NB4 (cell line): Measurements from ENCODE around the gene ACIN1.
A peak's percentile ranks its signal among the peaks of the same experiment; 100 is the strongest.

Experiments
- DNase-seq: peaks from one replicate; pipeline ENCODE4 v3.0.0; 2010; ENCODE audit warnings: low read depth
- H3K4me3 ChIP-seq: one replicate; pipeline ENCODE4 v1.5.1; 2011; ENCODE audit warnings: mild to moderate bottlenecking, low read depth, low read length, moderate library complexity
- MAX ChIP-seq: IDR thresholded peaks from 2 replicates; pipeline ENCODE4 v1.6.1; 2011; ENCODE audit warnings: low read depth, low read length
- MYC ChIP-seq: IDR thresholded peaks from 2 replicates; pipeline ENCODE4 v1.6.1; 2011; ENCODE audit warnings: low read depth, low read length
- POLR2A ChIP-seq: IDR thresholded peaks from 2 replicates; pipeline ENCODE4 v1.6.1; 2011; ENCODE audit warnings: mild to moderate bottlenecking; ENCODE audit not compliant: insufficient read length; ENCODE audit errors: extremely low read depth
- TF ChIP-seq, protein P1 (sequence below): IDR thresholded peaks from one replicate; pipeline ENCODE4 v1.5.1; 2012; ENCODE audit warnings: low read depth, low read length

ACIN1 gene

DNA sequence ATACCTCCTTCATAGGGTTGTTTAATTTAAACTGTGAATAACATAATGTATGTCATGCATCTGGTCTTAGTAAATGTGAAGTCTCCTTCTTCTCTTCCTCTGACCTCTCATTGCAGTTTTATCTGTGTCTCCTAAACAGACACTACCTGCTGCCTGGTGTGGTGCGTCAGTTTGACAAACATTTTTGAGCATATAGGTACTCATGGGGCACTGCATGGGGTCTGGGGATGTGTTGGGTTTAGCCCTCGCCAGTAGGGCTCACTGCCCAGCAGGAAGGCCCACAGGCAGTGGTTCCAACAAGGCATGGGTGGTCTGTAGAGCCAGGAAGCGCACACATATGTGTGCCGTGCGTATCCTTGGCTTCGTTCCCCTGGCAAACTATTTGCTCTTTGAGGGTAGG lies 27.1 kb upstream of the ACIN1 start:
- no peak for DNase-seq
- H3K4me3 ChIP-seq: no peak overlapping the region
- TF ChIP-seq POLR2A: no peak
- TF ChIP-seq MAX: no peak
- TF ChIP-seq, protein P1, sequence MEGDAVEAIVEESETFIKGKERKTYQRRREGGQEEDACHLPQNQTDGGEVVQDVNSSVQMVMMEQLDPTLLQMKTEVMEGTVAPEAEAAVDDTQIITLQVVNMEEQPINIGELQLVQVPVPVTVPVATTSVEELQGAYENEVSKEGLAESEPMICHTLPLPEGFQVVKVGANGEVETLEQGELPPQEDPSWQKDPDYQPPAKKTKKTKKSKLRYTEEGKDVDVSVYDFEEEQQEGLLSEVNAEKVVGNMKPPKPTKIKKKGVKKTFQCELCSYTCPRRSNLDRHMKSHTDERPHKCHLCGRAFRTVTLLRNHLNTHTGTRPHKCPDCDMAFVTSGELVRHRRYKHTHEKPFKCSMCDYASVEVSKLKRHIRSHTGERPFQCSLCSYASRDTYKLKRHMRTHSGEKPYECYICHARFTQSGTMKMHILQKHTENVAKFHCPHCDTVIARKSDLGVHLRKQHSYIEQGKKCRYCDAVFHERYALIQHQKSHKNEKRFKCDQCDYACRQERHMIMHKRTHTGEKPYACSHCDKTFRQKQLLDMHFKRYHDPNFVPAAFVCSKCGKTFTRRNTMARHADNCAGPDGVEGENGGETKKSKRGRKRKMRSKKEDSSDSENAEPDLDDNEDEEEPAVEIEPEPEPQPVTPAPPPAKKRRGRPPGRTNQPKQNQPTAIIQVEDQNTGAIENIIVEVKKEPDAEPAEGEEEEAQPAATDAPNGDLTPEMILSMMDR: no peak
- no peak for TF ChIP-seq MYC

DNA sequence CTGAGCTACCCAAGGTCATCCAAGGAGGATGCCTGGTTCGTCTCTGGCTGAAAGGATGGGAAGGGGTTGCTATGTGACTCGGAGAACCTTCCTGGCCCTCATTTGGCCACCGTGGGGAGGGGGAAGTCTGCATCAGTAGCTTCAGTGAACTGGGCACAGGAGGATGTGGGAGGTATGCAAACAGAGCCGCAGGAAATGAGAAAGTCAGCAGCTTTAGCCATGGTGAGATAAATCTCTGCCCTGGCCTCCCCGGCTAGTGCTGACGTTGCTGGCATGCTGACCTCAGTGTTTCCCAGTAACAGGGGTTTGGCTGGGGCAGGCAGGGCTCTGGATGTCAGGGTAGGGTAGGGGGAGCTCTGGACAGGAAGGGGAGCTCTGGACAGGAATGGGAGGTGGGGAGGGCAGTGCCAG lies 26.4 kb upstream of the ACIN1 start:
- no peak for DNase-seq
- H3K4me3 ChIP-seq: no peak overlapping the region
- TF ChIP-seq POLR2A (no peak), MAX (no peak), MYC (no peak)
- TF ChIP-seq, protein P1: no peak

DNA sequence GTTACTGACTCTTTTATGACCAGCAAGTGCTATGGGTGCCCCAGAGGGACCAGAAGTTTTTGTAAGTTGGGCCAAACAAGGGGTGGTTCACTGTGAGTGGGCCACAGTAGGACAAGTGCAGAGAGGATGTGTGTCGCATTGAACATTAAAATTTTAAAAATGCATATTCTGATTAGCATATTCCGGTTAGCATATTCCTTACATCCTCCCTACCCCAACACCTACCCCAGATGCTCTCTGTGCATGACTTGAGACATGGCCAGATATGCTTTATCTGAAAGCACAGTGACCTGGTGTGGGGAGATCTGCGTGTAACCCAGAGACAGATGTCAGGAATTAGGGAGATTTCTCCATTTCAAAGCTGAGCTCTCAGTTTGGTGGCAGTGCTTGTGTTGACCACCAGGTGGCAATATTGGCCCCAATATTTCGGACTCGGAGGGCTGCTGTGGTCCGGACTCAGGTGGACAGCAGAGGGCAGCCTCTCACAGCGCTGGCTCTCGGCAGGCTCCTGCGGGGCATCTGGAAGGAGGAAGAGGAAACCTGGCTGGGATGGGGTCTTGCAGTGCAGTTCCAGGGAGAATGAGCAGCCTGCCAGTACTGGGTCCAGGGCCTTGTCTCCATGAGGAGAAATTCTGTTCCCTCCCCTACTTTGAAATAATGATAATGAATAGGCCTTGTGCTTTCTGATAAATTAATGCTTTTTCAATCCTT lies 25.8 kb upstream of the ACIN1 start:
- peak; percentile 90 for DNase-seq
- peak overlapping the region; percentile 96 for H3K4me3 ChIP-seq
- peak; percentile 62 for TF ChIP-seq MAX
- TF ChIP-seq POLR2A: no peak
- TF ChIP-seq, protein P1: peak; percentile 99
- TF ChIP-seq MYC: no peak

DNA sequence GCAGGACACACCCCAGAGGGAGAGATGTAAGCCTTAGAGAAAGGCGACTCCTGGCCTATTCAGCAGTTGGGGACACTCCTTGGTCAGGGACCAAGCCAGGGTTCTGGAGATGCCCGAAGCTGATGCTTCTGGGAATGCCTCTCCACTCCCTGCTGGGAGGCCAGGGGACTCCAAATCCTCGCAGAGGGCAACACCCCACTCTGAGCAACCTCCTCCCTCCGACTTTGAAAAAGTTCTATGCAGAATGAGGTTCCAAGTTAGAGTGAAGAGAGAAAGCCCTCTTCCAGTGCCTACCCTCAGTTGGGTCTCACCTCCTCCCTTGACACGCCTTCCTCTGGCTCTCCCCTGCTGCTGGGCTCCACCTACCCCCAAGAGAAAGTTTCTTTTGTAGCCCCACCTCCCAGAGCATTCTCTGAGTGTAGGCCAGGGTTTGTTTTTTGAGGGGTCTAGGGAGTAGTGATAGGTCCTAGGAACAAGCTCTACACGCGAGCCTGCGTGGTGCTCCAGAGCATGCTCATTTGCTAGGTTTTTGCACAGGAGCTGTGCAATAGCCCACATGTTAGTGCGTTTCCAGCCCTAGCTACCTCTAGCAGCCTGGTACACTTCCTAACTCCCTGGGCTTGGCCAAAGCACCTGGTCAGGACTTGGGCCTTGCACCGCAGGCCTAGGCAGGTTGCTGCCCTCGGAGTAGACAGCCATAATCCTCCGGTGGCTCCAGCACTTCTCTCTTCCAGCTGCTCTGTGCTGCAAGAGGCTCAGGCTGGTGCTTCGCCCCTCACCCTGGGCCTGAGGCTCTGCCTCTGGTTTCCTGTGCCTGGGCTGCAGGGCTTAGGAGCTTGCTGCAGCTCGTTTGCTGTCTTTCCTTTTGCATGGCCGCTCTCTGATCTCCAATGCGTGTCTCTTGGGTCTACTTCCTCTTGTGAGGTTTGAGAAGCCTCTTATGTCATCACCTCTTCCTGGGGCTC lies 24.7 kb upstream of the ACIN1 start:
- H3K4me3 ChIP-seq: peak overlapping the region; percentile 96
- TF ChIP-seq MAX: peak; percentile 32; the same call in 1 of the 2 replicates
- TF ChIP-seq, protein P1: no peak
- peak; percentile 3 for TF ChIP-seq POLR2A
- 0 out of 2 replicates have a peak, but pooled peaks have one; percentile 41 for TF ChIP-seq MYC
- DNase-seq: peak; percentile 96

GRCh38 chr14:23118506-23119362 lies 23.8 kb upstream of the ACIN1 start, which contains the start of gene CEBPE:
Gene CEBPE, minus strand, starts transcription at chr14:23119255. Its CDS starts 164 bp downstream, at chr14:23119091.
- TF ChIP-seq MYC: peak; percentile 32; the same call in 1 of the 2 replicates
- no peak for TF ChIP-seq MAX
- peak; percentile 86 for DNase-seq

More at GRCh38 chr14:23118506-23119362, 23.8 kb upstream of the ACIN1 start, which contains the start of gene CEBPE:
- peak within 1 kb of the TSS; percentile 96 for H3K4me3 ChIP-seq
